ENCODE data around the gene FEN1. TPM values are rescaled to one million over a fixed set of nuclear protein-coding genes. Genes with fewer than 3 reads are reported as not detected.

FEN1 gene
- total and polyA plus RNA-seq, 4 donors: 3.5 to 6.9 (median 5.2) TPM

DNA sequence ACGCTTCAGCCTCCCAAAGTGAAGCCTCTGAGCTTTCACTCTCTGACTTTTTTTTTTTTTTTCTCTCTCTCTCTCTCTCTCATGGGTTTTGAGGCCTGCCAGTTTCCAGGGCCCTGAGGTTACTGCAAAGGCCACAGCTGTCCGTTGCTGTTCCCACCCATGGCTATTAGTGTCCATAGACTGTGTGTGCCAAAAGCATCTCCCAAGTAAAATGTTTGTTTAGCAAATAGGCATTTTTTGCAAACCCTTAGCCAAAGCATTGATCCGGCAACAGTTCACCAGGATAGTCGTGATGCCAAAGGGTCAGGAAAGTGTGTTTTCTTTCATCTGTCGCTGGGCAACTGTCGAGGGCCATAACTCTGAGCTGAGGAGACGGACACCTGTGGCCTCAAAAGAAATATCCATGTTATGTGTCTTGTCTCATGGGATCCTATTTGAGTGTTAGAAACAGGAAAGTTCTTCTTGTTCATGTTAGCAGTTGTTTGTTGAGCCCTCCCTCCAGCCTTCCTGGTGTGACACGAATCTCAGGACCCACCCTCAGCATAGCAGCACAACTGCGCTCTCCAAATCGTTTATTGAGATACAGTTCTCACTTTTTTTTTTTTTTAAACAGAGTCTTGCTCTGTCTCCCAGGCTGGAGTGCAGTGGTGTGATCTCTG, 53.8 kb downstream of the FEN1 start:
- no peak for DNase-seq
- Histone ChIP-seq H3K4me3 (ENCODE audit: low read length in 2 of 2) (no peak overlapping the region), H3K4me1 (ENCODE audit: control insufficient read depth in 1 of 2, insufficient read depth in 2 of 2, low read length in 2 of 2) (no peaks in the 10 kb centered on the region), H3K36me3 (ENCODE audit: control insufficient read depth in 1 of 2, insufficient read depth in 2 of 2, low read length in 1 of 2) (peaks cover 2 to 12% of the 10 kb centered on the region in 2 donors), H3K27me3 (ENCODE audit: control insufficient read depth in 1 of 2, insufficient read depth in 2 of 2, low read length in 1 of 2) (no peaks in the 10 kb centered on the region), H3K9me3 (ENCODE audit: control insufficient read depth, low read length) (no peaks in the 10 kb centered on the region), H3K27ac (ENCODE audit: low read depth in 1 of 2, low read length in 2 of 2) (no peak overlapping the region)
- no peak for ATAC-seq (ENCODE audit: low FRiP score)
- WGBS, 2 donors: 82 to 85% methylated on average over 10 of the region's 10 CpGs
- intact Hi-C loops (cut with DNase I): no loop called here

Other genes starting within 250 kb of the FEN1 start
- 1 to 10 TPM; 1.0 to 2.3 TPM for gene SYT7, start 211.8 kb upstream of the FEN1 start, total RNA-seq
- under 1 TPM; 0.20 to 0.88 TPM for gene SYT7, start 211.8 kb upstream of the FEN1 start, polyA plus RNA-seq
- gene DAGLA, start 112.5 kb upstream of the FEN1 start, total RNA-seq: 1 to 10 TPM; 1.4 to 3.5 TPM
- gene DAGLA, start 112.5 kb upstream of the FEN1 start, polyA plus RNA-seq: under 1 TPM; 0.51 to 0.63 TPM
- 1 to 10 TPM in 1 of 2 donors, under 1 TPM in 1; 0.23 to 1.1 TPM for gene MYRF, start 40.3 kb upstream of the FEN1 start, total RNA-seq
- gene MYRF, start 40.3 kb upstream of the FEN1 start, polyA plus RNA-seq: 1 to 10 TPM in 1 of 2 donors, under 1 TPM in 1; 0.92 to 2.3 TPM
- 10 to 100 TPM; 73.2 to 84.1 TPM for gene TMEM258, start 312 bp upstream of the FEN1 start, total RNA-seq
- 100 to 1,000 TPM; 189 to 213 TPM for gene TMEM258, start 312 bp upstream of the FEN1 start, polyA plus RNA-seq
- 10 to 100 TPM; 50.4 to 61.1 TPM for gene FADS1, start 24.1 kb downstream of the FEN1 start, total RNA-seq
- 10 to 100 TPM; 11.8 to 13.7 TPM for gene FADS1, start 24.1 kb downstream of the FEN1 start, polyA plus RNA-seq
- 100 to 1,000 TPM in 1 of 2 donors, 10 to 100 TPM in 1; 89.7 to 167 TPM for gene FADS2, start 35.4 kb downstream of the FEN1 start, total RNA-seq
- 10 to 100 TPM; 38.2 to 71.4 TPM for gene FADS2, start 35.4 kb downstream of the FEN1 start, polyA plus RNA-seq
- 100 to 1,000 TPM; 120 to 180 TPM for gene FADS3, start 98.6 kb downstream of the FEN1 start, total RNA-seq
- gene FADS3, start 98.6 kb downstream of the FEN1 start, polyA plus RNA-seq: 100 to 1,000 TPM in 1 of 2 donors, 10 to 100 TPM in 1; 33.8 to 402 TPM
- 10 to 100 TPM; 23.8 to 45.2 TPM for gene RAB3IL1, start 124.7 kb downstream of the FEN1 start, total RNA-seq
- 10 to 100 TPM in 1 of 2 donors, 1 to 10 TPM in 1; 6.4 to 11.4 TPM for gene RAB3IL1, start 124.7 kb downstream of the FEN1 start, polyA plus RNA-seq
- gene BEST1, start 157.4 kb downstream of the FEN1 start, total RNA-seq: 1 to 10 TPM; 3.9 to 8.0 TPM
- 1 to 10 TPM; 3.5 to 4.1 TPM for gene BEST1, start 157.4 kb downstream of the FEN1 start, polyA plus RNA-seq
- 1,000 to 10,000 TPM; 2,602 to 2,677 TPM for gene FTH1, start 174.7 kb downstream of the FEN1 start, total RNA-seq
- gene FTH1, start 174.7 kb downstream of the FEN1 start, polyA plus RNA-seq: 1,000 to 10,000 TPM; 5,184 to 9,506 TPM